IPS DF 4.7 (cell line): ENCODE data around the gene ZNF260.
"Not testable (repeated sequence)": the region's sequence is repeated elsewhere in the genome, so short reads cannot be mapped to it uniquely, and the experiment has no call there.

Experiments used
- DNase-seq: peaks from one replicate; pipeline ENCODE4 v3.0.0-alpha.2; 2013; ENCODE audit warnings: low spot score; ENCODE audit errors: extremely low read depth

The ZNF260 gene

GRCh38 chr19:36528194-36528920, at the start of gene ZNF260:
ZNF260 (minus strand) TSS chr19:36528271; CDS start chr19:36515238, 13,033 bp downstream.
- peak; percentile 93 for DNase-seq

GRCh38 chr19:36577271-36577996, 49.4 kb upstream of the ZNF260 start:
- DNase-seq, result no peak

DNA sequence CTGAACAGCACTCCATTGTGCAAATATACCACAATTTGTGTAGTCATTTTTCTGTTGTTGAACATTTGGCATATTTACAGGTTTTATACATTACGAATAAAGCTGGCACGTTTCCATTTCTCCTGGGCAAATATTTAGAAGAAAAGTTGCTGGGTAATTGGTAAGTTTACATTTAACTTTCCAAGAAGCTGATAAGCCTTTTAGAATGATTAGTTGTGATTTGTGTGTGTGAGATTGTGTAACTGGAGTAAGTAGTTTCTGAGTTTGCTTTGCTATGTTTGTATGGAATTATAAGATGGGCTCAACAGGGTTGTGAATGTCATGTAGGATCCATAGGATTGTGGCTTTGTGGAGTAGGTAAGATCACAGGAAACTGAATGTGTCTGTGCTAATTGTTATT, 46.7 kb upstream of the ZNF260 start:
- no peak for DNase-seq

DNA sequence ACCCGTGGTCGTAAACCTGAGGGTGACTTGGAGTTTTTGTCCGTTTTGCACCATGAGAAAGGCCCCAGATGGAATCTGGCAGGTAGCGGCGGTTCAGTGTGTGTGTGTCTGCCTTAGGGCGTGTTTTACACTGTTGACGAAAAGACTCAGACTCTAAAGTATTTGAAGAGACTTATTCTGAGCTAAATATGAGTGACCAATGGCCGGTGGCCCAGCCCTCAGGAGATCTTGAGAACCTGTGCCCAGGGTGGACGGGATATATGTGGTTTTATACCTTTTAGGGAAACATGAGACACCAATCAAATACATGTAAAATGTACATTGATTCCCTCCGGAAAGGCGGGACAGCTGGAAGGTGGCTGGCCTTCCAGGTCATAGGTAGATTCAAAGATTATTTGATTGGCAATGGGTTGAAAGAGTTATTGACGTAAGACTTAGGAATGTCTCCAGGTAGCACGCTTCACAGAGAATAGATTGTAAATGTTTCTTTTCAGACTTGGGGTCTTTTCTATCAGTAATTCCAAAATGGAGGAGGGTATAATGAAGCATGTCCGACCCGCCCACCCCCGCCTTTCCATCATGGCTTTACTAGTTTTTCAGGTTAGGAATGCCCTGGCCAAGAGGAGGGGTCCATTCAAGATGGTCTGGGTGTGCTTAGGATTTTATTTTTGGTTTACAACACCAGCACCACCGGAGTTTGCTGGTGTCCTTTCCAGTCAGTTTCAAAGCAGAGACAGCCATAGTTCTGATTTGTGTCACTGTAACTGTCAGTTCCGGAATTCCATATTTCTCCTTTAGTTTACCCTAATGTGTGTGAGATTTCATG, 46.0 kb upstream of the ZNF260 start:
- no peak for DNase-seq

GRCh38 chr19:36573020-36573894, 45.2 kb upstream of the ZNF260 start, which contains the start of gene ZNF529:
ZNF529 (minus strand) TSS chr19:36573292; CDS start chr19:36572346, 946 bp downstream.
- DNase-seq, result peak; percentile 89

DNA sequence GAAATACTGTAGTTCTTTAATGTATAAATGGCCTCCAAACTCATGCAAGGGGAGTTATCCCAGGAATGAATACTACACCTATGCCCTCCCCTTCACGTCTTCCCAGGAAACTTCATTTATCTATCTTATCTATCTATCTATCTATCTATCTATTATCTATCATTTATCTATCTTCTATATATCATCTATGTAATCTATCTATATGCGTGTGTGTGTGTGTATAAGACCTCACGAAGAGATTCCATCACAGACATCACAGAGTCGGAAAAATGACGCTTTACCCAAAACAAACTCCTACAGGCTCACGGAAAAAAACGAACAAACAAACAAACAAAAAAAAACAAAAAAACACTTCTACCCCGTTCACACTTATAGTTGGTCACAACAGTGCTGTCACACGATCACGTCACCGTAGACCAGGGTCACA, 44.5 kb upstream of the ZNF260 start:
- DNase-seq, result no peak

- DNase-seq, result no peak
Observed at GRCh38 chr19:36564391-36564790, 36.3 kb upstream of the ZNF260 start.

DNA sequence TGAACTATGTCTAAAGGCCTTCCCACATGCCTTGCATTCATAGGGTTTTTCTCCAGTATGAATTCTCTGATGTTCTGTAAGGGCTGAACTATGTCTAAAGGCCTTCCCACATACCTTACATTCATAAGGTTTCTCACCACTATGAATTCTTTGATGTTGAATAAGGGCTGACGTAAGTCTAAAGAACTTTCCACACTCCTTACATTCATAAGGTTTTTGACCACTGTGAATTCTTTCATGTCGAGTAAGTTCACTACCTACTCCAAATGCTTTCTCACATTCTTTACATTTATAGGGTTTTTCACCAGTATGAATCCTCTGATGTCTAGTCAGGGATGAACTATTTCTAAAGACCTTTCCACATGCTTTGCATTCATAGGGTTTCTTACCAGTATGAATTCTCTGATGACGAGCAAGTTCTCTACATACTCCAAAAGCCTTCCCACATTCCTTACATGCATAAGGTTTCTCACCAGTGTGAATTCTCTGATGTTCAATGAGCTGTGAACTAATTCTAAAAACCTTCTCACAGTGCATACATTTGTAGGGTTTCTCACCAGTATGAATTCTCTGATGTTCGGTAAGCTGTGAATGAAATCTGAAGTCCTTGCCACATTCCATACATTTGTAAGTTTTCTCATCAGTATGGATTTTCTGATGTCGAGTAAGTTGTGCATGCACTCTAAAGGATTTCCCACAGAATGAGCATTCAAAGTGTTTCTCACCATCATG, 19.1 kb upstream of the ZNF260 start:
- no peak for DNase-seq

DNA sequence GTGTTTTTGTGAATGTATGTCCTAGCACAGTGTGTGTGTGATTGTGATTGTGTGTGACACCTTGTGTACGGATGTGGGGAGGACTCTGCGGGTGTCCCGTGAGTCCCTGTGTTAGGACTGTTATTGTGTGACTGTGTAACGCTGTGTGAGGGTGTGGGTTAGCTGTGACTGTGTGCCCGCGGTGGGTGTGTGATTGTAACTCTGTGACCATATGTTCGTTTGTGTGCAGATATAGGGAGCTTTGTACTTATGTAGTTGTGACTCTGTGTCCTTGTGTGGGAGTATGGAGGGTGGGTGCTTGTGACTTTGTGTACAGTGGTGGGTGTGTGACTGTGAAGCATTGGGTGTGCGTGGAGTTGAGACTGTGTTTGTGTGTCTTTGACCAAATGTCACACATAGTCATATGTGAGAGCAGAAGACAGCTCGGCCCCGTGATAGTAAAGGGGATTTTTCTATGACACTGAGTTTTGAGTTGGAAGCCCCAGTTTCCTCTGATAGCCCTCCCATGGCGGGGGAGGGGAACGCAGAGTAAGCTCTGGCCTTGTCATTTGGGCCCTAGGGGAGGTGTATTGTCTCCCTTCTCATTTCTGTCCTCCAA, 949 bp upstream of the ZNF260 start:
- DNase-seq, result no peak

DNA sequence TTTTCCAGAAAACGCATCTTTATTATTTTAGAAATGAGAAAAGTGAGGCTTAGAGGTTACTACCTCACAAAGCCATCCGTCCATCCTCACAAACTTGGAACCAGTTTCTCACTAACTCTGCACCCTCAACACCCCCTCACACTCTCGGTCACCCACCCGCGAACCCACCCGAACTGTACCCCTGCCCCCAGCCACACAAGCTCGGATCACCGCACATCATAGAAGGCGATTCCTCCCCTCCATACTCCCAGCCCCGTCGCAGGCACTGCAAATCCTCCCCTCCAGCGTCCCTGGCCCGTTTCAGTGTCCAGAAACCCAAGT, 238 bp downstream of the ZNF260 start:
- no peak for DNase-seq

- DNase-seq, result no peak
Observed at GRCh38 chr19:36527341-36527740, 730 bp downstream of the ZNF260 start.

DNA sequence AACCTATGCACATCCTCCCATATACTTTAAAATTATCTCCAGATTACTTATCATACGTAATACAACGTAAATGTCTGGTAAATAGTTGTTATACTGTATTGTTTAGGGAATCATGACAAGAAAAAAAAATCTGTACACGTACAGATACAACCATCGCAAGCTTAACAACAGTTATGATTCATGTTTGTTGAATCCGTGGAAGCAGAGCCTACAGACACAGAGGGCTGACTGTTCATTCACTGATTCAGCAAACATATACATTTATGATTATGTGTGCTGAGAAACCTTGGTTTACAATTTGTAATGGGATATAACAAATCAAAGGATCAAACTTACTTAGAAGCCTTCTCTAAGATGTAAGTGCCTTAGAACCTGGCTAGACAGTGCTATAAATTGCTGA, 1.5 kb downstream of the ZNF260 start:
- no peak for DNase-seq

DNA sequence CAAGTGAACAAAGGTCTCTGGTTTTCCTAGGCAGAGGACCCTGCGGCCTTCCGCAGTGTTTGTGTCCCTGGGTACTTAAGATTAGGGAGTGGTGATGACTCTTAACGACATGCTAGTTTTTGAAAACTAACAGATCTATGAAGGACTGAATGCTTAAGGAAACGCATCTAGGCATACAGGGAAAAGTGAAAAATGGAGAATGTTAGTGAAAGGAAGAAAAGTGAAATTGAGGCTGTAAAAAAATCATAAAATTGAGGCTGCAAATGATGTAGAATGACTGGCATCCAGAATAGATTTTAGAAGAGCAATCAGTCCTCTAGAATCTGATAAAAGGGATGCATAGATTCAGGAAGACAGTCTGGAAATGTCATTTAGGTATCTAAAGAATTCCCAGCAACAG, 3.5 kb downstream of the ZNF260 start:
- DNase-seq, result no peak

GRCh38 chr19:36514012-36514612, 14.0 kb downstream of the ZNF260 start:
- no peak for DNase-seq

- no peak for DNase-seq
Observed at GRCh38 chr19:36508325-36508724, 19.7 kb downstream of the ZNF260 start.

DNA sequence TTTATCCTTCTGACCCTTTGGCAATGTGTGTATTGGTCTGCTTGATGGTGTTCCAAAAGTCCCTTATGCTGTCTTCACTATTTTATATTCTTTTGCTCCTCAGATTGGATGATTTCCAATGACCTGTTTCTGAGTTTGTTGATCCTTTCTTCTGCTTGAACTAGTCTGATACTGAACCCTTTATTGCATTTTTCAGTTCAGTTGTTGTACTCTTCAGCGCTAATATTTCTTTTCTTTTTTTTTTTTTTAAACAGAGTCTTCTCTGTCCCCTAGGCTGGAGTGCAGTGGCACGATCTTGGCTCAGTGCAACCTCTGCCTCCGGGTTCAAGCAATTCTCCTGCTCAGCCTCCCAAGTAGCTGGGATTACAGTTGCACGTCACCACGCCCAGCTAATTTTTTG, 26.1 kb downstream of the ZNF260 start:
- no peak for DNase-seq

- no peak for DNase-seq
Observed at GRCh38 chr19:36497001-36497400, 31.1 kb downstream of the ZNF260 start.

DNA sequence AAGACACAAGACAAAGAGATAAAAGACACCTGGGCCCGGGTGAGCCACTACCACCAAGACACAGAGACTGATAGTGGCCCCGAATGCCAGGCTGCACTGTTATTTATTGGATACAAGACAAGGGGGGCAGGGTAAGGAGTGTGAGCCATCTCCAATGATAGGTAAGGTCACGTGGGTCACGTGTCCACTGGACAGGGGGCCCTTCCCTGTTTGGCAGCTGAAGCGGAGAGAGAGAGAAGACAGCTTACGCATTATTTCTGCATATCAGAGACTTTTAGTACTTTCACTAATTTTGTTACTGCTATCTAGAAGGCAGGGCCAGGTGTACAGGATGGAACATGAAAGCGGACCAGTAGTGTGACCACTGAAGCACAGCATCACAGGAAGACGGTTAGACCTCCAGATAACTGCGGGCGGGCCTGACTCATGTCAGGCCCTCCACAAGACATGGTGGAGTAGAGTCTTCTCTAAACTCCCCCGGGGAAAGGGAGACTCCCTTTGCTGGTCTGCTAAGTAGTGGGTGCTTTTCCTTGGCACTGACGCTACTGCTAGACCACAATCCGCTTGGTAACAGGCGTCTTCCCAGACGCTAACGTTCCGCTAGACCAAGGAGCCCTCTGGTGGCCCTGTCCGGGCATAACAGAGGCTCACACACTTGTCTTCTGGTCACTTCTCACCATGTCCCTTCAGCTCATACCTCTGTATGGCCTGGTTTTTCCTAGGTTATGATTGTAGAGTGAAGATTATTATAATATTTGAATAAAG, 35.2 kb downstream of the ZNF260 start:
- DNase-seq, result peak; percentile 74

DNA sequence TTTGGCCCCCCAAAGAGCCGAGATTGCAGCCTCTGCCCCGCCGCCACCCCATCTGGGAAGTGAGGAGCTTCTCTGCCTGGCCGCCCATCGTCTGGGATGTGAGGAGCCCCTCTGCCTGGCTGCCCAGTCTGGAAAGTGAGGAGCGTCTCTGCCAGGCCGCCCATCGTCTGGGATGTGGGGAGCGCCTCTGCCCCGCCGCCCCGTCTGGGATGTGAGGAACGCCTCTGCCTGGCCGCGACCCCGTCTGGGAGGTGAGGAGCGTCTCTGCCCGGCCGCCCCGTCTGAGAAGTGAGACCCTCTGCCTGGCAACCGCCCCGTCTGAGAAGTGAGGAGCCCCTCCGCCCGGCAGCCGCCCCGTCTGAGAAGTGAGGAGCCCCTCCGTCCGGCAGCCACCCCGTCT, 37.2 kb downstream of the ZNF260 start:
- DNase-seq, result not testable (repeated sequence)
